DND-41 (cell line): ENCODE data around the gene PRKG2.

Experiments
- EZH2 ChIP-seq: IDR thresholded peaks from 3 replicates; pipeline ENCODE4 v1.6.1; 2012; ENCODE audit warnings: borderline replicate concordance, low read depth, mild to moderate bottlenecking, moderate library complexity, low read length, inconsistent platforms; ENCODE audit not compliant: severe bottlenecking
- TF ChIP-seq, protein P1 (sequence below): IDR thresholded peaks from 2 replicates; pipeline ENCODE4 v1.5.1; 2012; ENCODE audit warnings: borderline replicate concordance, low read length, moderate library complexity, mild to moderate bottlenecking; ENCODE audit not compliant: poor library complexity, severe bottlenecking; ENCODE audit errors: extremely low read depth

DNA sequence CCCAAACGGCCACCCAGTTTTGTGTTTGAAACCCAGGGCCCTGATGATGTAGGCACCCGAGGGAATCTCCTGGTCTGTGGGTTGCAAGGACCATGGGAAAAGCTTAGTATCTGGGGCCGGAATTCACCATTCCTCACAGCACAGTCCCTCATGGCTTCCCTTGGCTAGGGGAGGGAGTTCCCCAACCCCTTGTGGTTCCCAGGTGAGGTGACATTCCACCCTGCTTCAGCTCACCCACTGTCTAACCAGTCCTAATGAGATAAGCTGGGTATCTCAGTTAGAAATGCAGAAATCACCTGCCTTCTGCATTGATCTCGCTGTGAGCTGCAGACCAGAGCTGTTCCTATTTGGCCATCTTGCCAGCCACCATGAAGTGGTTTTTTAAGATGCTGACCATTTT, 84.0 kb downstream of the PRKG2 start:
- no peak for TF ChIP-seq EZH2
- TF ChIP-seq, protein P1, sequence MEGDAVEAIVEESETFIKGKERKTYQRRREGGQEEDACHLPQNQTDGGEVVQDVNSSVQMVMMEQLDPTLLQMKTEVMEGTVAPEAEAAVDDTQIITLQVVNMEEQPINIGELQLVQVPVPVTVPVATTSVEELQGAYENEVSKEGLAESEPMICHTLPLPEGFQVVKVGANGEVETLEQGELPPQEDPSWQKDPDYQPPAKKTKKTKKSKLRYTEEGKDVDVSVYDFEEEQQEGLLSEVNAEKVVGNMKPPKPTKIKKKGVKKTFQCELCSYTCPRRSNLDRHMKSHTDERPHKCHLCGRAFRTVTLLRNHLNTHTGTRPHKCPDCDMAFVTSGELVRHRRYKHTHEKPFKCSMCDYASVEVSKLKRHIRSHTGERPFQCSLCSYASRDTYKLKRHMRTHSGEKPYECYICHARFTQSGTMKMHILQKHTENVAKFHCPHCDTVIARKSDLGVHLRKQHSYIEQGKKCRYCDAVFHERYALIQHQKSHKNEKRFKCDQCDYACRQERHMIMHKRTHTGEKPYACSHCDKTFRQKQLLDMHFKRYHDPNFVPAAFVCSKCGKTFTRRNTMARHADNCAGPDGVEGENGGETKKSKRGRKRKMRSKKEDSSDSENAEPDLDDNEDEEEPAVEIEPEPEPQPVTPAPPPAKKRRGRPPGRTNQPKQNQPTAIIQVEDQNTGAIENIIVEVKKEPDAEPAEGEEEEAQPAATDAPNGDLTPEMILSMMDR = no peak
